NCI-H2227 (cell line): ENCODE data around the gene SDF4.
"Not testable (repeated sequence)": the region's sequence is repeated elsewhere in the genome, so short reads cannot be mapped to it uniquely, and the experiment has no call there.

Experiments
- DNase-seq: peaks from one replicate; lab custom pipeline; 2025; ENCODE audit not compliant: unreplicated experiment; lab: John Stamatoyannopoulos, UW

The SDF4 gene

GRCh38 chr1:1181129-1181937 lies 50.5 kb downstream of the SDF4 start:
- DNase-seq = no peak

- peak; percentile 58 for DNase-seq
Observed at GRCh38 chr1:1179983-1180861, 51.6 kb downstream of the SDF4 start.

- no peak for DNase-seq
Observed at GRCh38 chr1:1179346-1179982, 52.3 kb downstream of the SDF4 start.

GRCh38 chr1:1178794-1179331 lies 52.9 kb downstream of the SDF4 start:
- no peak for DNase-seq

- DNase-seq = no peak
Observed at GRCh38 chr1:1177452-1178206, 54.2 kb downstream of the SDF4 start.

- DNase-seq = no peak
Observed at GRCh38 chr1:1176931-1177330, 54.9 kb downstream of the SDF4 start.

GRCh38 chr1:1176063-1176761 lies 55.6 kb downstream of the SDF4 start:
- not testable (repeated sequence) for DNase-seq

GRCh38 chr1:1175221-1176062 lies 56.4 kb downstream of the SDF4 start:
- DNase-seq = no peak

- no peak for DNase-seq
Observed at GRCh38 chr1:1173793-1174415, 57.9 kb downstream of the SDF4 start, which contains the start of gene TTLL10. Gene TTLL10 (plus strand): TSS chr1:1173880. CDS start chr1:1179216, 5,336 bp downstream.

GRCh38 chr1:1173061-1173792 lies 58.6 kb downstream of the SDF4 start:
- no peak for DNase-seq

GRCh38 chr1:1171546-1172340 lies 60.1 kb downstream of the SDF4 start:
- no peak for DNase-seq

- DNase-seq = no peak
Observed at GRCh38 chr1:1171161-1171545, 60.6 kb downstream of the SDF4 start.

GRCh38 chr1:1170215-1171091 lies 61.3 kb downstream of the SDF4 start:
- no peak for DNase-seq

- no peak for DNase-seq
Observed at GRCh38 chr1:1169429-1170214, 62.2 kb downstream of the SDF4 start.
